ENCODE measurements around the gene MLLT6.

MLLT6 gene

DNA sequence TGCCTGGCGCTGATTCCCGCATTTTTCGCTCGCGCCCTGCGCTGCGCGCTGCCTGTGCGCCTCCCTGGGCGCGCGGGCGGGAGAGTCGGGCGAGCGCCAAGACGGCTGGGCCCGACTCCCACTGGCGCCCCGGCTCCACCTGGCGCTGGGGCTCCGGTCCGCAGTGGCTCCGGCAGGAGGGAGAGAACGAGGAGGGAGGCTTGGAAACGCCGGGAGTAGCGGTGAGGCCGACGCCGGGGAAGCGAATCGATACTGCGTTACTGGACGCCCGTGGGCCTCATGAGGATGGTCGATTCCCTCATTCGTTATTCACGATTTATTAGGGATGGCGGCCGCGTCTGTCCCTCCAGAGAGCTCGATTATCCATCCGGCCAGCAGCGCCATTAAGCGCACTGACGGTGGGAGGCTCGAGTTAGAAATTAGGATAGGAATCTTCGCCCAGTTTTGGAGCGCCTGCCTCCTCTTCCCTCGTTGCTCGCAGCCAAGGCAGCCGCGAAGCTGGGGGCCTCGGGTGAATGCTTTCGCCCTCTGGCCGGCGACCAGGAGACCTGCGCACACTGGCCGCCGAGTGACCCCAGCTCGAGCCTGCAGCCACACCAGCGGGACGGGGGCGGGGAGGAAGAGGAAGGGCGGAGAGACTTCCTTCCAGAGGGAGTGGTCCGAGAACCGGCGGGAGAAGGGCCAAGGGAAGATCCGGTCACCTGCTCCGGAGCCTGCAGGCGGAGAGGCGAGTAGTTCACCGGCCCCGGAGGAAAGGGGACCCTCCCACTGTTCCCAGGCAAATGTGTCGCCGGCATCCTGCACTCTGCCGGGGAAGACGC lies 44.4 kb downstream of the MLLT6 start:
- TF ChIP-seq CTCF (conservative IDR thresholded peaks at IDR 0.05; ENCODE audit: low read length) (no peak), EZH2phosphoT487 (IDR thresholded peaks at IDR 0.05; ENCODE audit: borderline replicate concordance) (no peak)
- no peak overlapping the region for H2AFZ ChIP-seq (ENCODE audit: low read length)
- no peaks in the 10 kb centered on the region for H3K9me2 ChIP-seq (replicated peaks; ENCODE audit: low read depth, low read length)
- peak overlapping the region; percentile 76 for H3K9ac ChIP-seq (ENCODE audit: low read depth, low read length, poor library complexity, severe bottlenecking)
- no peaks in the 10 kb centered on the region for H3K36me3 ChIP-seq (ENCODE audit: insufficient read depth, low read length)
- H3K79me2 ChIP-seq (ENCODE audit: insufficient read depth, low read length): peaks cover 51% of the 10 kb centered on the region
- H3F3A ChIP-seq (ENCODE audit: low read depth): peaks cover 11% of the 10 kb centered on the region; the same call in 1 of the 2 replicates
- H4K20me1 ChIP-seq (ENCODE audit: insufficient read depth, low read length, poor library complexity, severe bottlenecking): peaks cover 18% of the 10 kb centered on the region
- H3K4me3 ChIP-seq (ENCODE audit: low read length, poor library complexity, severe bottlenecking): peak overlapping the region; percentile 87
- no peaks in the 10 kb centered on the region for H3K9me3 ChIP-seq (ENCODE audit: insufficient read depth, low read depth, low read length)
- peak overlapping the region; percentile 96 for H3K4me2 ChIP-seq (ENCODE audit: low read depth, low read length, poor library complexity, severe bottlenecking)
- no peaks in the 10 kb centered on the region for H3K27me3 ChIP-seq (ENCODE audit: insufficient read depth, low read length, poor library complexity, severe bottlenecking)
- peaks cover 45% of the 10 kb centered on the region for H3K4me1 ChIP-seq (ENCODE audit: insufficient read depth, low read length, poor library complexity, severe bottlenecking)

DNA sequence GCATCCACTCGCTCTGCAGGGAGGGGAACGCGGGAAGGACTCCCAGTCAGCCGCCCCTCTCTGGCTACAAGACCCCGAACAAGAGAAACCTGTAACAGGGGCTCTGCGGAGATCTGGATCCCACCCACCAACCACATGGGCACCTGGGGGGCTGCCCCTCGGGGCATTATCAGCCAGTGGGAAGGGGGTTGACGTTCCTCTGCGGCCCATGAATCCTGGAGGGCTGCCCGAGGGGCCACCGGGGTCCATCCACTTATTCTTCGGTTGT lies 44.9 kb downstream of the MLLT6 start:
- Histone ChIP-seq H2AFZ (ENCODE audit: low read length) (no peak overlapping the region), H3K9me2 (replicated peaks; ENCODE audit: low read depth, low read length) (no peaks in the 10 kb centered on the region), H3K4me2 (ENCODE audit: low read depth, low read length, poor library complexity, severe bottlenecking) (peak overlapping the region; percentile 96), H3K27me3 (ENCODE audit: insufficient read depth, low read length, poor library complexity, severe bottlenecking) (no peaks in the 10 kb centered on the region), H4K20me1 (ENCODE audit: insufficient read depth, low read length, poor library complexity, severe bottlenecking) (peaks cover 18% of the 10 kb centered on the region), H3K4me3 (ENCODE audit: low read length, poor library complexity, severe bottlenecking) (peak overlapping the region; percentile 87), H3K79me2 (ENCODE audit: insufficient read depth, low read length) (peaks cover 51% of the 10 kb centered on the region), H3K36me3 (ENCODE audit: insufficient read depth, low read length) (no peaks in the 10 kb centered on the region), H3K9me3 (ENCODE audit: insufficient read depth, low read depth, low read length) (no peaks in the 10 kb centered on the region), H3K4me1 (ENCODE audit: insufficient read depth, low read length, poor library complexity, severe bottlenecking) (peaks cover 45% of the 10 kb centered on the region), H3F3A (ENCODE audit: low read depth) (peaks cover 11% of the 10 kb centered on the region; the same call in 1 of the 2 replicates), H3K9ac (ENCODE audit: low read depth, low read length, poor library complexity, severe bottlenecking) (peak overlapping the region; percentile 76)
- TF ChIP-seq CTCF (conservative IDR thresholded peaks at IDR 0.05; ENCODE audit: low read length): no peak
- TF ChIP-seq EZH2phosphoT487 (IDR thresholded peaks at IDR 0.05; ENCODE audit: borderline replicate concordance): no peak

- H3K9me2 ChIP-seq (replicated peaks; ENCODE audit: low read depth, low read length): no peaks in the 10 kb centered on the region
- peak overlapping the region; percentile 87 for H3K4me3 ChIP-seq (ENCODE audit: low read length, poor library complexity, severe bottlenecking)
- H3F3A ChIP-seq (ENCODE audit: low read depth): peaks cover 11% of the 10 kb centered on the region; the same call in 1 of the 2 replicates
- H2AFZ ChIP-seq (ENCODE audit: low read length): peak overlapping the region; percentile 78
- TF ChIP-seq EZH2phosphoT487 (IDR thresholded peaks at IDR 0.05; ENCODE audit: borderline replicate concordance) (no peak), CTCF (conservative IDR thresholded peaks at IDR 0.05; ENCODE audit: low read length) (no peak)
- peaks cover 48% of the 10 kb centered on the region for H3K79me2 ChIP-seq (ENCODE audit: insufficient read depth, low read length)
- peaks cover 41% of the 10 kb centered on the region for H3K4me1 ChIP-seq (ENCODE audit: insufficient read depth, low read length, poor library complexity, severe bottlenecking)
- peaks cover 18% of the 10 kb centered on the region for H4K20me1 ChIP-seq (ENCODE audit: insufficient read depth, low read length, poor library complexity, severe bottlenecking)
- H3K9ac ChIP-seq (ENCODE audit: low read depth, low read length, poor library complexity, severe bottlenecking): peak overlapping the region; percentile 76
- H3K4me2 ChIP-seq (ENCODE audit: low read depth, low read length, poor library complexity, severe bottlenecking): peak overlapping the region; percentile 96
- no peaks in the 10 kb centered on the region for H3K9me3 ChIP-seq (ENCODE audit: insufficient read depth, low read depth, low read length)
- H3K36me3 ChIP-seq (ENCODE audit: insufficient read depth, low read length): no peaks in the 10 kb centered on the region
- H3K27me3 ChIP-seq (ENCODE audit: insufficient read depth, low read length, poor library complexity, severe bottlenecking): no peaks in the 10 kb centered on the region
Observed at GRCh38 chr17:38750312-38751121, 45.4 kb downstream of the MLLT6 start.

All from Loucy (cell line).